ENCODE measurements around the gene PPP1R13B. TPM values are rescaled to one million over a fixed set of nuclear protein-coding genes. Genes with fewer than 3 reads are reported as not detected.
A peak's percentile ranks its signal among the peaks of the same experiment; 100 is the strongest.

PPP1R13B gene
- polyA plus RNA-seq, 2 of the 4 experiments (the other 2 are of a cell fraction) = 2.2 to 2.7 TPM

DNA sequence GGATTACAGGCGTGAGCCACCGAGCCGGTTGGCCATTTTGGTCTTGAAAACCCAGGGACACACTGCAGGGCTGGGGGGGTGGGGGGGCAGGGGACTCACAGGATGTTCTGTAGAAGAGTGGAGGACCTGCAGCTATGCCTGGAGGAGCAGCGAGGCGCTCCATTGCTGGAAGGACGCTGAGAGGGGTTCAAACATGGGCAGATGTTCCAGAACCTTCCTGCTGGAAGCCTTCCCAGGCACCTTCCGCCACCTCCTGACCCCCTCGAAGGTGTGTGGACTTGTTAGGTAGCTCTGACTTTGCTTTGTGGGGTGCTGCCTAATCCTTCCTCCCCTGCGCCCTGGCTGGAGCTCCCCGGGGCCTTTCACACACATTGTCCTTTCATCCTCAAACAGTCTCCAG is 19.6 kb upstream of the PPP1R13B start:
- peaks cover 7% of the 10 kb centered on the region; the same call in 1 of the 3 replicates for H3K4me1 ChIP-seq
- DNase-seq (ENCODE audit: low read depth in 1 of 2, low spot score in 1 of 2) (no peak), FAIRE-seq (no peak), ATAC-seq (no peak)
- CTCF ChIA-PET = interaction anchor here (0.6 to 1.5 kb wide), 4 partner anchors 7 to 62 kb away, joined by 3 to 4 read pairs (median 4); no protein-coding TSS in a partner anchor
- H3K9me3 ChIP-seq = no peaks in the 10 kb centered on the region
- 84% methylated on average over 7 of the region's 10 CpGs for WGBS (ENCODE audit: missing lambda C conversion rate)
- POLR2A ChIA-PET = no interaction called here
- no peak for TF ChIP-seq MAX (IDR thresholded peaks at IDR 0.05)
- TF ChIP-seq, protein P1, sequence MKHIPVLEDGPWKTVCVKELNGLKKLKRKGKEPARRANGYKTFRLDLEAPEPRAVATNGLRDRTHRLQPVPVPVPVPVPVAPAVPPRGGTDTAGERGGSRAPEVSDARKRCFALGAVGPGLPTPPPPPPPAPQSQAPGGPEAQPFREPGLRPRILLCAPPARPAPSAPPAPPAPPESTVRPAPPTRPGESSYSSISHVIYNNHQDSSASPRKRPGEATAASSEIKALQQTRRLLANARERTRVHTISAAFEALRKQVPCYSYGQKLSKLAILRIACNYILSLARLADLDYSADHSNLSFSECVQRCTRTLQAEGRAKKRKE (CRISPR knock-in tag; IDR thresholded peaks at IDR 0.05; ENCODE audit: low read depth) = no peak
- no peak for TF ChIP-seq JUN (IDR thresholded peaks at IDR 0.05)
- no peak for TF ChIP-seq HDAC2 (IDR thresholded peaks at IDR 0.05)
- TF ChIP-seq, protein P2, sequence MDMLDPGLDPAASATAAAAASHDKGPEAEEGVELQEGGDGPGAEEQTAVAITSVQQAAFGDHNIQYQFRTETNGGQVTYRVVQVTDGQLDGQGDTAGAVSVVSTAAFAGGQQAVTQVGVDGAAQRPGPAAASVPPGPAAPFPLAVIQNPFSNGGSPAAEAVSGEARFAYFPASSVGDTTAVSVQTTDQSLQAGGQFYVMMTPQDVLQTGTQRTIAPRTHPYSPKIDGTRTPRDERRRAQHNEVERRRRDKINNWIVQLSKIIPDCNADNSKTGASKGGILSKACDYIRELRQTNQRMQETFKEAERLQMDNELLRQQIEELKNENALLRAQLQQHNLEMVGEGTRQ (IDR thresholded peaks at IDR 0.05) = no peak
- TF ChIP-seq RFX5 (IDR thresholded peaks at IDR 0.05) = no peak
- TF ChIP-seq PHF8 (IDR thresholded peaks at IDR 0.05; ENCODE audit: borderline replicate concordance, low read depth) = no peak
- no peak for TF ChIP-seq CBX2 (IDR thresholded peaks at IDR 0.05; ENCODE audit: borderline replicate concordance, low read depth)
- TF ChIP-seq FOXS1 (CRISPR knock-in tag; IDR thresholded peaks at IDR 0.05) = no peak
- TF ChIP-seq KDM1A (IDR thresholded peaks at IDR 0.05; ENCODE audit: low read depth) = no peak
- no peak overlapping the region for H3K4me2 ChIP-seq
- H3K27ac ChIP-seq = 0 out of 6 replicates have a peak overlapping the region, but pooled peaks of 1 of the 2 experiments have one; percentile 37
- H3K4me3 ChIP-seq = no peak overlapping the region

DNA sequence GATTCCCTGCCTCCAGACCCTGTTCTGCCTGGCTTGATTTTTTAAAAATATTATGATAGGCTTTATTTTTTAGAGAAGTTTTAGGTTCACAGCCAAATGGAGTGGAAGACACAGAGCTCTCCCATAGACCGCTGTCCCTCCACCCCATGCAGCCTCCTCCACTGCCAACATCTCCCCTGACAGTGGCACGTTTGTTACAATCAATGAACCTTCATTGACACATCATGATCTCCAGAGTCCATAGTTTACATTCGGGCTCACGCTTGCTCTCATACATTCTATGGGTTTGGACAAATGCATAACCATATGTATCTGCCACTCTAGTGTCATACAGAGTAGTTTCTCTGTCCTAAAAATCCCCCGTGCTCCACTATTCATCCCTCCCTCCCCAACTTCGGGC is 15.9 kb upstream of the PPP1R13B start:
- Histone ChIP-seq H3K4me2 (no peak overlapping the region), H3K9me3 (no peaks in the 10 kb centered on the region), H3K4me3 (no peak overlapping the region), H3K4me1 (peaks cover 7% of the 10 kb centered on the region; the same call in 1 of the 3 replicates), H3K27ac (no peak overlapping the region)
- ChIA-PET CTCF (interaction anchor here (0.6 kb wide), 1 partner anchor 24 kb away, joined by 3 read pairs; no protein-coding TSS in a partner anchor), POLR2A (interaction anchor here (0.9 kb wide), 1 partner anchor 17 kb away, joined by 3 read pairs; no protein-coding TSS in a partner anchor)
- TF ChIP-seq FOSB (CRISPR knock-in tag; IDR thresholded peaks at IDR 0.05) (no peak), POLR2AphosphoS2 (conservative IDR thresholded peaks at IDR 0.05; ENCODE audit: low read length) (no peak), RFX5 (IDR thresholded peaks at IDR 0.05) (no peak), REST (IDR thresholded peaks at IDR 0.05) (no peak), EHF (CRISPR knock-in tag; IDR thresholded peaks at IDR 0.05) (no peak), TFCP2L1 (CRISPR knock-in tag; IDR thresholded peaks at IDR 0.05) (no peak)
- TF ChIP-seq, protein P3, sequence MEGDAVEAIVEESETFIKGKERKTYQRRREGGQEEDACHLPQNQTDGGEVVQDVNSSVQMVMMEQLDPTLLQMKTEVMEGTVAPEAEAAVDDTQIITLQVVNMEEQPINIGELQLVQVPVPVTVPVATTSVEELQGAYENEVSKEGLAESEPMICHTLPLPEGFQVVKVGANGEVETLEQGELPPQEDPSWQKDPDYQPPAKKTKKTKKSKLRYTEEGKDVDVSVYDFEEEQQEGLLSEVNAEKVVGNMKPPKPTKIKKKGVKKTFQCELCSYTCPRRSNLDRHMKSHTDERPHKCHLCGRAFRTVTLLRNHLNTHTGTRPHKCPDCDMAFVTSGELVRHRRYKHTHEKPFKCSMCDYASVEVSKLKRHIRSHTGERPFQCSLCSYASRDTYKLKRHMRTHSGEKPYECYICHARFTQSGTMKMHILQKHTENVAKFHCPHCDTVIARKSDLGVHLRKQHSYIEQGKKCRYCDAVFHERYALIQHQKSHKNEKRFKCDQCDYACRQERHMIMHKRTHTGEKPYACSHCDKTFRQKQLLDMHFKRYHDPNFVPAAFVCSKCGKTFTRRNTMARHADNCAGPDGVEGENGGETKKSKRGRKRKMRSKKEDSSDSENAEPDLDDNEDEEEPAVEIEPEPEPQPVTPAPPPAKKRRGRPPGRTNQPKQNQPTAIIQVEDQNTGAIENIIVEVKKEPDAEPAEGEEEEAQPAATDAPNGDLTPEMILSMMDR (IDR thresholded peaks at IDR 0.05) = no peak
- WGBS (ENCODE audit: missing lambda C conversion rate) = 68% methylated on average over 6 of the region's 6 CpGs
- DNase-seq (ENCODE audit: low read depth in 1 of 2, low spot score in 1 of 2) (no peak), FAIRE-seq (no peak), ATAC-seq (no peak)

All from A549 (cell line).